Prostate gland (tissue), 2 donors: ENCODE measurements around the gene TMEM108. TPM values are rescaled to one million over a fixed set of nuclear protein-coding genes. Genes with fewer than 3 reads are reported as not detected.

Experiments
- DNase-seq: peaks from one replicate; pipeline ENCODE4 v3.0.0-alpha.2; 2019; ENCODE audit warnings: low spot score
- H3K27ac ChIP-seq, 2 donors: fragments of 200-600 bp; sonication (generic); 2 replicates each; pipeline ENCODE4 v1.5.1; 2017 to 2019
- H3K27me3 ChIP-seq: fragments of 200-600 bp; sonication (generic); replicated peaks from 2 replicates; pipeline ENCODE4 v1.5.1; 2019; ENCODE audit not compliant: insufficient read depth
- H3K36me3 ChIP-seq, 2 donors: fragments of 200-600 bp; sonication (generic); 1 replicate in 1 of 2; 2 replicates in 1 of 2; pipeline versions ENCODE4 v1.5.1 to v1.8.1; 2017 to 2019
- H3K4me1 ChIP-seq: fragments of 200-600 bp; sonication (generic); replicated peaks from 2 replicates; pipeline ENCODE4 v1.5.1; 2019
- H3K4me3 ChIP-seq, 2 donors: fragments of 200-600 bp; sonication (generic); 2 replicates each; pipeline ENCODE4 v1.5.1; 2017 to 2019
- H3K9me3 ChIP-seq: fragments of 200-600 bp; sonication (generic); 2 replicates; pipeline ENCODE4 v1.5.1; 2017
- CTCF ChIP-seq, 4 experiments: fragments of 200-600 bp in 2 of 4; fragments of 450-650 bp in 2 of 4; sonication (generic) in 2 of 4; IDR thresholded peaks; 1 replicate in 3 of 4; 2 replicates in 1 of 4; pipeline ENCODE4 v1.5.1; 2016 to 2019; ENCODE audit warnings: antibody characterized with exemption in 4 of 4, mild to moderate bottlenecking in 2 of 4, moderate library complexity in 2 of 4
- POLR2A ChIP-seq: fragments of 450-650 bp; IDR thresholded peaks from one replicate; pipeline ENCODE4 v1.6.1; 2016; ENCODE audit warnings: antibody characterized with exemption, mild to moderate bottlenecking
- POLR2AphosphoS5 ChIP-seq: sonication (generic); formaldehyde crosslinking; IDR thresholded peaks from one replicate; pipeline ENCODE4 v1.6.1; 2017; ENCODE audit warnings: antibody characterized with exemption
- WGBS: methylation state at CpG from one replicate; pipeline ENCODE4 v1.1.5; 2018; 5-methylcytosine and 5-hydroxymethylcytosine counted together
- intact Hi-C: fragments of 100-400 bp; cut with DNase I; formaldehyde crosslinking; loops from one replicate; pipeline ENCODE4 v1.14.2; 2022
- total RNA-seq, 2 donors: library from RNA; depleted of rRNA; stranded (reverse); fragments of >200 nt; gene quantifications; one replicate each; pipeline ENCODE4 v1.1.0, GENCODE V29; 2016

TMEM108 gene
- total RNA-seq, 2 donors from 2014 or later, result 8.1 TPM; not detected in 1

GRCh38 chr3:133441867-133442270 lies 403.7 kb downstream of the TMEM108 start:
- intact Hi-C loops, result no loop called here
- no peaks in the 10 kb centered on the region for H3K4me1 ChIP-seq
- no peak overlapping the region for H3K27ac ChIP-seq
- no peak overlapping the region for H3K4me3 ChIP-seq
- H3K36me3 ChIP-seq, result no peaks in the 10 kb centered on the region
- no peak for DNase-seq
- no peak for TF ChIP-seq POLR2AphosphoS5
- TF ChIP-seq CTCF (IDR thresholded peaks at IDR 0.05), result no peak
- no peak for TF ChIP-seq POLR2A
- WGBS, result 78% methylated on average over 3 of the region's 3 CpGs
- H3K9me3 ChIP-seq, result no peaks in the 10 kb centered on the region
- no peaks in the 10 kb centered on the region for H3K27me3 ChIP-seq

- no peaks in the 10 kb centered on the region for H3K36me3 ChIP-seq
- no peaks in the 10 kb centered on the region for H3K4me1 ChIP-seq
- no peak for DNase-seq
- H3K27ac ChIP-seq, result no peak overlapping the region
- intact Hi-C loops, result no loop called here
- no peak overlapping the region for H3K4me3 ChIP-seq
- no peaks in the 10 kb centered on the region for H3K9me3 ChIP-seq
- WGBS, result 89% methylated on average over 1 of the region's 1 CpG
- H3K27me3 ChIP-seq, result no peaks in the 10 kb centered on the region
- no peak for TF ChIP-seq POLR2A
- no peak for TF ChIP-seq CTCF (IDR thresholded peaks at IDR 0.05)
- TF ChIP-seq POLR2AphosphoS5, result no peak
Measured at GRCh38 chr3:133442518-133442917, 404.3 kb downstream of the TMEM108 start.

DNA sequence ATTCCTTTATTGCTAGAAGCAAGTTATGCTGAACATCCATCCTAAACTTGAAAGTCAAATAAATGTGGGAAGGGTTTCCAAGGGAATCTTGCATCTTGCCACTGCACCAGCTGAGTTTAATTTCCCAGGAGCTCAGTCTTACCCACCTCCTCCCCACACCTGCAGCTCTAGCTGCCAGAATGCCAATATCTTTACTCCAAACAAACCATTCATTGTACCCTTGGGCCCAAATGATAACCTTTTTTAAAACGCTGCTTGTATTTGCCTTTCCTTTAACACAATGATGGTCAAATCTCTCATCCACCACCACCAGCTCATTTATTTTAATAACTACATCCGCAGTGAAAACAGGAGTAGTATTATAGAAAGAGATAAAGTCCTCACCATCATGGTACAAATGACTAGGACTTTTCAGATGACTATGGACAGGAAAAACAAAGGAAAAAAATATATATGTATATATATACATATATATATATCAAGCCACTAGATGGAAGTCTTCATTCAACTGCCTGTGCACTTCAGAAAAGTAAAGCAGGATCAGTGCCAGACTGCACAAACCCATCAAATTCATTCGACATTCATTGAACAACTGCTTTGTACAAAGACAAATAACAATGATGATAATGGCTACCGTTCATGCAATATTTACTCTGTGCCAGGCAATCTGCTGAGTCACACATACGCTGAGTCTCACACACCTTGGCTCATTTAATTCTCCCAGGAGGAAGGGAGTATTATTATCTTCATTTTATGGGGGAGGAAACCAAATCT lies 405.6 kb downstream of the TMEM108 start:
- no peaks in the 10 kb centered on the region for H3K36me3 ChIP-seq
- intact Hi-C loops, result no loop called here
- H3K27me3 ChIP-seq, result no peaks in the 10 kb centered on the region
- no peak overlapping the region for H3K27ac ChIP-seq
- TF ChIP-seq POLR2AphosphoS5, result peak; percentile 78
- TF ChIP-seq CTCF (IDR thresholded peaks at IDR 0.05), result peak in 1 of 4 experiments; percentile 18
- no peak for TF ChIP-seq POLR2A
- DNase-seq, result peak; percentile 59
- H3K4me1 ChIP-seq, result no peaks in the 10 kb centered on the region
- no peak overlapping the region for H3K4me3 ChIP-seq
- no peaks in the 10 kb centered on the region for H3K9me3 ChIP-seq
- WGBS, result 31% methylated on average over 5 of the region's 5 CpGs

- H3K4me3 ChIP-seq, result no peak overlapping the region
- TF ChIP-seq CTCF (IDR thresholded peaks at IDR 0.05) (no peak), POLR2A (no peak), POLR2AphosphoS5 (no peak)
- no peaks in the 10 kb centered on the region for H3K36me3 ChIP-seq
- no peaks in the 10 kb centered on the region for H3K4me1 ChIP-seq
- no peak overlapping the region for H3K27ac ChIP-seq
- H3K27me3 ChIP-seq, result no peaks in the 10 kb centered on the region
- WGBS, result 75% methylated on average over 4 of the region's 4 CpGs
- intact Hi-C loops, result no loop called here
- no peaks in the 10 kb centered on the region for H3K9me3 ChIP-seq
- DNase-seq, result no peak
Measured at GRCh38 chr3:133444423-133444774, 406.2 kb downstream of the TMEM108 start.

DNA sequence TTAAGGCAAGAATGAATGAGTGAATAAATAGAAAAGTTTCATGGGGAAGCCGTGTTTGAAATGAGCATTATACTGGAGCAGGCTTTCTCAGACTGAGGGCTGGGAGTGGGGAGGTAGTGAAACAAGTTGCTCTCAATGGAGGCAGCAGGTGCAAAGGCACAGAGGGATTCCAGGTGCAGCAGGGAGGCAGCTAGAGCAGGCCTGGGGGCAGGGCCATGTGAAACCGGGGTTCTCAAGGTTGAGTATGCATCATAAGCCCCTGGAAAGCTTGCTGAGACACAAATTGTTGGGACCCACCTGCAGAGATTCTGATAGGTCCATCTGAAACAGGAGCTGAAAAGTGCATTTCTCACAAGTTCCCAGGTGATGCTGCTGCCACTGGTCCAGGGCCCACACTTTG lies 406.9 kb downstream of the TMEM108 start:
- Histone ChIP-seq H3K27me3 (no peaks in the 10 kb centered on the region), H3K36me3 (no peaks in the 10 kb centered on the region), H3K4me3 (no peak overlapping the region), H3K27ac (no peak overlapping the region), H3K4me1 (no peaks in the 10 kb centered on the region), H3K9me3 (no peaks in the 10 kb centered on the region)
- DNase-seq, result no peak
- intact Hi-C loops, result no loop called here
- TF ChIP-seq CTCF (IDR thresholded peaks at IDR 0.05), result no peak
- no peak for TF ChIP-seq POLR2AphosphoS5
- TF ChIP-seq POLR2A, result no peak
- WGBS, result 98% methylated on average over 2 of the region's 2 CpGs
